ENCODE data around the gene PRLR.
"Not testable (repeated sequence)": the region's sequence is repeated elsewhere in the genome, so short reads cannot be mapped to it uniquely, and the experiment has no call there.

PRLR gene

GRCh38 chr5:35103637-35104299 is 126.5 kb downstream of the PRLR start:
- Histone ChIP-seq H3K4me2 (no peak overlapping the region), H3K4me1 (no peaks in the 10 kb centered on the region), H3K9me3 (replicated peaks in 1 of 11) (peaks cover 0 to 11% (median 4%) of the 10 kb centered on the region in 11 experiments; a peak in 10 of 22 replicates), H4K20me1 (no peaks in the 10 kb centered on the region), H3K36me3 (no peaks in the 10 kb centered on the region), H3K27me3 (no peaks in the 10 kb centered on the region), H3K9ac (no peak overlapping the region), H3K4me3 (no peak overlapping the region), H3K27ac (no peak overlapping the region)
- TF ChIP-seq Cebpa-rat (IDR thresholded peaks at IDR 0.05), result no peak

DNA sequence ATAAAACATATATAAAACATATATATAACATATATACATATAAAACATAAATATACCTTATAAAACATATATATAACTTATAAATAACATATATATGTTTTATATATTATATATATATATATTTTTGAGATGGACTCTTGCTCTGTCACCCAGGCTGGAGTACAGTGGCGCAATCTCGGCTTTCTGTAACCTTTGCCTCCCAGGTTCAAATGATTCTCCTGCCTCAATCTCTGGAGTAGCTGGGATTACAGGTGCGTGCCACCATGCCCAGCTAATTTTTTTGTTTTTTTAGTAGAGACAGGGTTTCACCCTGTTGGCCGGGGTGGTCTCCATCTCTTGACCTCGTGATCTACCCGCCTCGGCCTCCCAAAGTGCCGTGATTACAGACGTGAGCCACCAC is 128.6 kb downstream of the PRLR start:
- H3K27ac ChIP-seq; H3K4me3 ChIP-seq; H3K4me1 ChIP-seq; H3K9ac ChIP-seq; H3K27me3 ChIP-seq; H3K9me3 ChIP-seq (replicated peaks in 1 of 11); H3K36me3 ChIP-seq; H3K4me2 ChIP-seq; H4K20me1 ChIP-seq: not testable (repeated sequence)

GRCh38 chr5:35101016-35101415 is 129.3 kb downstream of the PRLR start:
- no peak for TF ChIP-seq Cebpa-rat (IDR thresholded peaks at IDR 0.05)

DNA sequence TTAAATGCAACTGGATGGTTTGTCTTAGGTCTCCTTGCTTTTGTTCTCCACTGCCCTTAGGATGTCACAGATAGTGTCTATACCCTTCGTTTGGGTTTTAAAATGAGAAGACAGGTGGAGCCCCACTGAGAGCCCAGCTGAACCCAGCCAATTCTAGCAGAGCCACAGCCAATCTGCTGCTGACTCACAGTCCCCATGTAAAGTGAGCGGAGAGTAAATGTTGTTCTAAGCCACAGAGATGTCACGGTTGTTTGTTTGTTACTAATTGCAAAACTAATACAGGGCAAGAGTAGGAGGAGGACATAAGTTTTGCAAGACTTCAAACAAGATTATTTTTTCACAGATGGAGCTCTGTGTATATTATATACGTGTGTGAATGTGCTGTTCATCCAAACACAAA is 132.1 kb downstream of the PRLR start:
- no peaks in the 10 kb centered on the region for H3K36me3 ChIP-seq
- no peaks in the 10 kb centered on the region for H3K4me1 ChIP-seq
- TF ChIP-seq Cebpa-rat (IDR thresholded peaks at IDR 0.05), result no peak
- H3K27ac ChIP-seq, result no peak overlapping the region
- H3K9me3 ChIP-seq (replicated peaks in 1 of 11), result no peaks in the 10 kb centered on the region
- no peak overlapping the region for H3K4me2 ChIP-seq
- no peaks in the 10 kb centered on the region for H3K27me3 ChIP-seq
- H4K20me1 ChIP-seq, result no peaks in the 10 kb centered on the region
- no peak overlapping the region for H3K4me3 ChIP-seq
- H3K9ac ChIP-seq, result no peak overlapping the region

More at GRCh38 chr5:35101016-35101415, 129.3 kb downstream of the PRLR start:
- H3K4me3 ChIP-seq, result no peak overlapping the region
- H3K36me3 ChIP-seq, result no peaks in the 10 kb centered on the region
- H4K20me1 ChIP-seq, result no peaks in the 10 kb centered on the region
- H3K9ac ChIP-seq, result no peak overlapping the region
- peaks cover 0 to 7% (median 0%) of the 10 kb centered on the region in 11 experiments; a peak in 1 of 22 replicates for H3K9me3 ChIP-seq (replicated peaks in 1 of 11)
- no peak overlapping the region for H3K4me2 ChIP-seq
- no peaks in the 10 kb centered on the region for H3K4me1 ChIP-seq
- no peaks in the 10 kb centered on the region for H3K27me3 ChIP-seq
- no peak overlapping the region for H3K27ac ChIP-seq

DNA sequence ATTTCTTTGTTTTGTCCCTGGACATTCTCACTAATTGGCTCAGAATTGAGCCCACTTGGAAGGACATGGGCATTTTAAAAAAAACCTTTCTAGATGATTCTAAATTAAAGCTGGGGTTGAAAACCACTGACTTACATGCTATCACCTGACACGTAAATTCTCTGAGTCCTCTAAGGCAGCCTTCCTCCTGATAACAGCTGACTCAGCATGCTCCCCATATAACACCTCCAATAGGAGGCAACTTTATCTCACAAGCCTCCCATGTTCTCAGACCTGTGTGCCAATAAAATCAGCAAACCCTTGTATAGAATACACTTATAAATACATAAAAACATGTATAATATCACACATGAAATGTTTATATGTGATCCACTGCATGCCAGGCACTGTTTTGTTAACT is 133.4 kb downstream of the PRLR start:
- no peaks in the 10 kb centered on the region for H3K9me3 ChIP-seq (replicated peaks in 1 of 11)
- no peaks in the 10 kb centered on the region for H3K27me3 ChIP-seq
- H4K20me1 ChIP-seq, result no peaks in the 10 kb centered on the region
- no peak for TF ChIP-seq Cebpa-rat (IDR thresholded peaks at IDR 0.05)
- peaks cover 0 to 5% (median 0%) of the 10 kb centered on the region in 10 experiments; a peak in 2 of 20 replicates for H3K4me1 ChIP-seq
- H3K27ac ChIP-seq, result no peak overlapping the region
- H3K4me3 ChIP-seq, result no peak overlapping the region
- no peaks in the 10 kb centered on the region for H3K36me3 ChIP-seq
- H3K4me2 ChIP-seq, result no peak overlapping the region
- H3K9ac ChIP-seq, result no peak overlapping the region

GRCh38 chr5:35096216-35096615 is 134.1 kb downstream of the PRLR start:
- Histone ChIP-seq H4K20me1 (no peaks in the 10 kb centered on the region), H3K4me2 (no peak overlapping the region), H3K27me3 (no peaks in the 10 kb centered on the region), H3K4me3 (no peak overlapping the region), H3K27ac (no peak overlapping the region), H3K4me1 (peaks cover 0 to 5% (median 0%) of the 10 kb centered on the region in 10 experiments; a peak in 2 of 20 replicates), H3K9ac (no peak overlapping the region), H3K36me3 (no peaks in the 10 kb centered on the region), H3K9me3 (replicated peaks in 1 of 11) (no peaks in the 10 kb centered on the region)
- TF ChIP-seq Cebpa-rat (IDR thresholded peaks at IDR 0.05), result no peak

DNA sequence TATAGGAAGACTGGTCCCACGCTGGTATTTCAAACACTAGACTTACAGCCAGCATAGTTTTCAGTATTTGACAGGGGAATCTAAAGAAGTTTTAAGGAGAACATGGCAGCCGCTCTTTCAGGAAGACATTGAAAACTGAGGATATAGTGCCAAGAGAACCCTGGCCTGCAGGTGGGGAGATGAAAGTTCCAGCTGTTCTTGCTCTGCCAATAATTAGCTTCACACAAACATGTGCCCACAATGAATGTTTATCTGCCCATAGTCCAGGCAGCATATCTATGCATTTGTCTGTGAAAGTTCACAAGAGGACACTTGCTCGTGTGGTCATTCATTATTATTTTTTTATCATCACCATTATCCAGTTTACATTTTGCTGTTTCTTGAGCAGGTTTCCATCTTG is 134.9 kb downstream of the PRLR start:
- Histone ChIP-seq H3K27me3 (no peaks in the 10 kb centered on the region), H3K4me3 (no peak overlapping the region), H3K9me3 (replicated peaks in 1 of 11) (no peaks in the 10 kb centered on the region), H3K36me3 (no peaks in the 10 kb centered on the region), H3K4me1 (peaks cover 0 to 5% (median 0%) of the 10 kb centered on the region in 10 experiments; a peak in 2 of 20 replicates), H3K9ac (no peak overlapping the region), H3K27ac (no peak overlapping the region), H4K20me1 (no peaks in the 10 kb centered on the region), H3K4me2 (no peak overlapping the region)
- no peak for TF ChIP-seq Cebpa-rat (IDR thresholded peaks at IDR 0.05)

- H3K4me2 ChIP-seq, result no peak overlapping the region
- H3K4me3 ChIP-seq, result no peak overlapping the region
- TF ChIP-seq Cebpa-rat (IDR thresholded peaks at IDR 0.05), result no peak
- no peak overlapping the region for H3K27ac ChIP-seq
- H3K27me3 ChIP-seq, result no peaks in the 10 kb centered on the region
- no peak overlapping the region for H3K9ac ChIP-seq
- no peaks in the 10 kb centered on the region for H3K9me3 ChIP-seq (replicated peaks in 1 of 11)
- no peaks in the 10 kb centered on the region for H3K36me3 ChIP-seq
- H3K4me1 ChIP-seq, result peaks cover 0 to 5% (median 0%) of the 10 kb centered on the region in 10 experiments; a peak in 2 of 20 replicates
- H4K20me1 ChIP-seq, result no peaks in the 10 kb centered on the region
These were observed 135.3 kb downstream of the PRLR start for GRCh38 chr5:35094948-35095347.

DNA sequence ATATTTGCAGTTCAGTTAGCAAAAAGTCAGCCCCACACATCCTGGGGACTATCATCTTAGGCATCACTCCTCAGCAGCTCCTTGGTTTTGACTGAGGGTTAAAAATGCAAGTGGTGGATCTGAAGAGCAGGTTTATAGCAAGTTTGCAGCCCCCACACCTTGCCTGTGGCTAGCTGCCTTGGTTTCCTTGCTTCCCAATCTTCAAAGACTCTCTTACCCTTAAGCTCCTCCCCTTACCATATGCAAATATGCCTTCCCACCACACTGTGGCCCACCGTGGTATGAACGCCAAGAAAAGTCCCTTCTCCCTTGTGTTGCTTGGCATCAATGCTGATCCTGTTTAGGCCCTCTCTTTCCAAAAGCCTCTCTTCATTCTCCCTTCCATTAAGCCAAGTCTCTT is 137.6 kb downstream of the PRLR start:
- TF ChIP-seq Cebpa-rat (IDR thresholded peaks at IDR 0.05), result no peak
- Histone ChIP-seq H3K4me2 (peak overlapping the region in 4 of 11 experiments; percentile 7 to 25 (median 12); a peak in 4 of 22 replicates), H3K9me3 (replicated peaks in 1 of 11) (no peaks in the 10 kb centered on the region), H4K20me1 (no peaks in the 10 kb centered on the region), H3K9ac (no peak overlapping the region), H3K27me3 (no peaks in the 10 kb centered on the region), H3K4me3 (no peak overlapping the region), H3K27ac (no peak overlapping the region), H3K36me3 (no peaks in the 10 kb centered on the region), H3K4me1 (peaks cover 0 to 5% (median 0%) of the 10 kb centered on the region in 10 experiments; a peak in 2 of 20 replicates)

DNA sequence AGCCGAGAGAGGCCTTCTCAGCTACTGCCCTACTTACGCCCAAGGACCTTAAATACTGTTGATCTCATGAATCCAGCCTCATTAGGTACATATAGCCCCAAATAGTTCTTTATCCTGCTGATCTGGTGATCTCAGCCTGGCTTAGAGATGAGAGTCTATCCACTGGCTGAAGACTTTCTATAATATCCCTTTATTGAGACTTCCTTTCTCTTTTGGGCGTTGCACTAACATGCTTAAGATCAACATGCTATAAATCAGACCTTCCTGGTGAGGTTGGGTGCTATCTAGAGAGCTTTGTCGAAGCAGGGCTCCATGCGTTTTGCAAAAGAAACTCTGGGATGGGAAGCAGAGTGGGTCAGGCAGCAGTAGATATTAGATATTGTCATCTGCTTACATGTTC is 138.6 kb downstream of the PRLR start:
- H3K9me3 ChIP-seq (replicated peaks in 1 of 11), result no peaks in the 10 kb centered on the region
- no peaks in the 10 kb centered on the region for H3K36me3 ChIP-seq
- no peak overlapping the region for H3K9ac ChIP-seq
- H3K27me3 ChIP-seq, result no peaks in the 10 kb centered on the region
- no peak overlapping the region for H3K4me2 ChIP-seq
- no peak overlapping the region for H3K4me3 ChIP-seq
- TF ChIP-seq Cebpa-rat (IDR thresholded peaks at IDR 0.05), result no peak
- peaks cover 0 to 5% (median 0%) of the 10 kb centered on the region in 10 experiments; a peak in 2 of 20 replicates for H3K4me1 ChIP-seq
- no peaks in the 10 kb centered on the region for H4K20me1 ChIP-seq
- H3K27ac ChIP-seq, result no peak overlapping the region

Data from BLaER1 treated with 17β-estradiol and CSF1 and Interleukin-3, amounts not matched to agents 10 nM and 100 nM (cell line).